Measurements from ENCODE around the gene MYCT1. TPM values are rescaled to one million over a fixed set of nuclear protein-coding genes. Genes with fewer than 3 reads are reported as not detected.

The MYCT1 gene
- total and polyA plus RNA-seq, 7 donors = 4.5 to 13.7 (median 6.8) TPM

DNA sequence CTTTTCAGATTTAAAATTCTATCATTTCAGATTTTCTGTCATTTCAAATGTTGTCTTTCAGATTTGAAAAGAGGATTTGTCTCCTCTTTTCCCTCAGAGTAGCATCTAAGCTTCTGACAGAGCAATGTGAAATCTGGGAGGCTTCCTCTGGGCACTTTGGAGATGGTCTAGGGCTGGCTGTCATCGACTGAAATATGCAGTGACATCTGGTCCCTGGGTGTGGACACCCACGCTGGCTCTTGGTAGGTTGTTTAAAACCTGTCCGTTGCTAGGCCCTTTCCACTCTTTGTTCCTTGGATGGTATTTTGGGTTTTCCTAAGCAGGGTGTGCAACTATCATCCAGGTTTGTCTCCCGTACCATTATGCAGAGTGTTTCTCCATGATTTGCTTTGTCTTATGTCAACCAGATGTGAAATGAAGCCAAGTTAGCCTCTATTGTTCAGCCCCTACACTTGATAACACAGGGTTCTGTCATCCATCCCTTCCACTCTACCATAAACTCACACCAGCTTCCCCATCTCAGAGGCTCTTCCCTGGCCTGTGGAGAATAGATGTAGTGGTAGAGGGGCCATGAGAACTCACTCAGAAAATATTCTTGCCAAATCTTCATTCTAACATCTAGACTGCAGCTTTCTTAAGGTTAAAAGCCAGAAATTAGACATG, 47.9 kb downstream of the MYCT1 start:
- ATAC-seq = no peak
- H3K4me3 ChIP-seq = no peak overlapping the region
- TF ChIP-seq, protein P1, sequence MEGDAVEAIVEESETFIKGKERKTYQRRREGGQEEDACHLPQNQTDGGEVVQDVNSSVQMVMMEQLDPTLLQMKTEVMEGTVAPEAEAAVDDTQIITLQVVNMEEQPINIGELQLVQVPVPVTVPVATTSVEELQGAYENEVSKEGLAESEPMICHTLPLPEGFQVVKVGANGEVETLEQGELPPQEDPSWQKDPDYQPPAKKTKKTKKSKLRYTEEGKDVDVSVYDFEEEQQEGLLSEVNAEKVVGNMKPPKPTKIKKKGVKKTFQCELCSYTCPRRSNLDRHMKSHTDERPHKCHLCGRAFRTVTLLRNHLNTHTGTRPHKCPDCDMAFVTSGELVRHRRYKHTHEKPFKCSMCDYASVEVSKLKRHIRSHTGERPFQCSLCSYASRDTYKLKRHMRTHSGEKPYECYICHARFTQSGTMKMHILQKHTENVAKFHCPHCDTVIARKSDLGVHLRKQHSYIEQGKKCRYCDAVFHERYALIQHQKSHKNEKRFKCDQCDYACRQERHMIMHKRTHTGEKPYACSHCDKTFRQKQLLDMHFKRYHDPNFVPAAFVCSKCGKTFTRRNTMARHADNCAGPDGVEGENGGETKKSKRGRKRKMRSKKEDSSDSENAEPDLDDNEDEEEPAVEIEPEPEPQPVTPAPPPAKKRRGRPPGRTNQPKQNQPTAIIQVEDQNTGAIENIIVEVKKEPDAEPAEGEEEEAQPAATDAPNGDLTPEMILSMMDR (IDR thresholded peaks at IDR 0.05) = no peak
- no peak for DNase-seq
- H3K4me1 ChIP-seq = no peaks in the 10 kb centered on the region
- H3K36me3 ChIP-seq (ENCODE audit: insufficient read depth in 1 of 2, low read depth in 1 of 2) = no peaks in the 10 kb centered on the region
- no peaks in the 10 kb centered on the region for H3K27me3 ChIP-seq (ENCODE audit: insufficient read depth in 3 of 3, low read length in 2 of 3)
- WGBS, 3 donors = 59 to 78% (median 76%) methylated on average over 4 of the region's 4 CpGs
- H3K27ac ChIP-seq = no peak overlapping the region
- intact Hi-C loops (cut with DNase I) = no loop called here
- no peaks in the 10 kb centered on the region for H3K9me3 ChIP-seq

- intact Hi-C loops (cut with DNase I) = no loop called here
- 69 to 71% (median 69%) methylated on average over 2 of the region's 2 CpGs for WGBS, 3 donors
- Histone ChIP-seq H3K4me1 (no peaks in the 10 kb centered on the region), H3K4me3 (no peak overlapping the region), H3K27ac (no peak overlapping the region), H3K36me3 (ENCODE audit: insufficient read depth in 1 of 2, low read depth in 1 of 2) (no peaks in the 10 kb centered on the region), H3K27me3 (ENCODE audit: insufficient read depth in 3 of 3, low read length in 2 of 3) (no peaks in the 10 kb centered on the region), H3K9me3 (no peaks in the 10 kb centered on the region)
- no peak for ATAC-seq
- TF ChIP-seq, protein P1 (IDR thresholded peaks at IDR 0.05) = no peak
- DNase-seq = no peak
These were observed 48.5 kb downstream of the MYCT1 start for GRCh38 chr6:152746172-152746553.

GRCh38 chr6:152748843-152749242, 51.1 kb downstream of the MYCT1 start:
- no peak for DNase-seq
- TF ChIP-seq, protein P1 (IDR thresholded peaks at IDR 0.05) = peak; percentile 17
- no peaks in the 10 kb centered on the region for H3K9me3 ChIP-seq
- no peaks in the 10 kb centered on the region for H3K4me1 ChIP-seq
- H3K27me3 ChIP-seq (ENCODE audit: insufficient read depth in 3 of 3, low read length in 2 of 3) = no peaks in the 10 kb centered on the region
- intact Hi-C loops (cut with DNase I) = no loop called here
- no peak overlapping the region for H3K27ac ChIP-seq
- ATAC-seq = no peak
- WGBS, 3 donors = 42 to 61% (median 57%) methylated on average over 1 of the region's 1 CpG
- H3K36me3 ChIP-seq (ENCODE audit: insufficient read depth in 1 of 2, low read depth in 1 of 2) = no peaks in the 10 kb centered on the region
- H3K4me3 ChIP-seq = no peak overlapping the region

GRCh38 chr6:152749336-152749735, 51.6 kb downstream of the MYCT1 start:
- Histone ChIP-seq H3K36me3 (ENCODE audit: insufficient read depth in 1 of 2, low read depth in 1 of 2) (no peaks in the 10 kb centered on the region), H3K27me3 (ENCODE audit: insufficient read depth in 3 of 3, low read length in 2 of 3) (no peaks in the 10 kb centered on the region), H3K4me3 (no peak overlapping the region), H3K4me1 (no peaks in the 10 kb centered on the region), H3K27ac (no peak overlapping the region), H3K9me3 (no peaks in the 10 kb centered on the region)
- TF ChIP-seq, protein P1 (IDR thresholded peaks at IDR 0.05) = no peak
- intact Hi-C loops (cut with DNase I) = no loop called here
- ATAC-seq (no peak), DNase-seq (no peak)
- 57 to 68% (median 62%) methylated on average over 1 of the region's 1 CpG for WGBS, 3 donors

DNA sequence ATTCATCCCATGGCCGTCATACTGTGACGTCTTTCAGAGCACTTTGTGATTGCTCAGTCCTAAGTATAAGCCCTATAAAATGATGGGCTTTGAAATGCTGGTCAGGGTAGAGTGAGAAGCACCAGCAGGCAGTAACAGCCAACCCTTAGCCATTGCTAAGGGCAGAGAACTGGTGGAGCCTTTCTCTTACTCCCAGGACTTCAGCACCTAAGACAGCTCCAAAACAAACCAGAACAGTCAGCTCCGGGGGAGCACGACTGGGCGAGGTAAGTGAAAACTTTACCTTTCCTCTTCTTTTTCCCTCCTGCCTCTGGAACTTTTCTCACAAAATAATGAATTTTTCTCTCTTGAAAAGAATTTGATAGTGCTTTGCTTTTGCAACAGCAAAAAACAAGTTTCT, 53.0 kb downstream of the MYCT1 start, which contains the start of gene VIP:
VIP (plus strand) TSS at position 104 of the 400 bp plus-strand sequence. CDS start 1,381 bp downstream, outside the sequence.
- TF ChIP-seq, protein P1 (IDR thresholded peaks at IDR 0.05) = no peak
- ATAC-seq = no peak
- no peak for DNase-seq
- no peak within 1 kb of the TSS for H3K27ac ChIP-seq
- H3K9me3 ChIP-seq = no peaks in the 10 kb centered on the region
- no peaks in the 10 kb centered on the region for H3K27me3 ChIP-seq (ENCODE audit: insufficient read depth in 3 of 3, low read length in 2 of 3)
- H3K4me1 ChIP-seq = no peaks in the 10 kb centered on the region
- 11 to 13% (median 12%) methylated on average over 5 of the region's 5 CpGs for WGBS, 3 donors
- no peak within 1 kb of the TSS for H3K4me3 ChIP-seq
- intact Hi-C loops (cut with DNase I) = no loop called here
- H3K36me3 ChIP-seq (ENCODE audit: insufficient read depth in 1 of 2, low read depth in 1 of 2) = no peaks in the 10 kb centered on the region
